SH-SY5Y (cell line): Measurements from ENCODE around the gene S100A13.

Experiments used
- GATA2 ChIP-seq: IDR thresholded peaks from 2 replicates; pipeline ENCODE4 v1.6.1; 2011; ENCODE audit warnings: mild to moderate bottlenecking, low read depth, low read length
- GATA3 ChIP-seq: IDR thresholded peaks from 2 replicates; pipeline ENCODE4 v1.6.1; 2011; ENCODE audit warnings: low read depth, mild to moderate bottlenecking, low read length, moderate library complexity

DNA sequence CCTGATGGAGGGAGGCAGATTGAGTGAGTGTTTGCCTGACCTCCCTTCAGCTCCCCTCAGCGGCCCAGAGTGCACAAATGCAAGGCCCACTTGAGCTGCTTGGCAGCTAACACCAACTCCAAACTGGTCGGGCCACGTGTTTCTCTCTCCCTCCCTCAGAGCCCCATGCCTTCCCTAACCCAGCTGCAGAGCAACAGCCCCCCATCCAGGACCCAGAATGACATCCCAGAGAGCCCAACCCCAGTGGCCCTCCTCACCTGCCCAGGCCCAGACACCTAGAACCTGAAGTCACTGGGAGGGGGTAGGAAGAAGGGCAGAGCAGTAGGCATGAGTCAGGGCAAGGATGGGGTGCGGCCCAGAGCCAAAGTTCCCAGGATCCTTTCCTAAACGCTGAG lies 10.4 kb downstream of the S100A13 start:
- TF ChIP-seq GATA2, result no peak
- no peak for TF ChIP-seq GATA3
